ENCODE data around the gene LGR6. TPM values are rescaled to one million over a fixed set of nuclear protein-coding genes. Genes with fewer than 3 reads are reported as not detected.

The LGR6 gene
- polyA plus RNA-seq, 4 donors, result 0.27 to 1.0 (median 0.28) TPM; not detected in 1

- Histone ChIP-seq H3K36me3 (ENCODE audit: control insufficient read depth in 3 of 3, insufficient read depth in 2 of 3, low read depth in 1 of 3, low read length in 3 of 3) (no peaks in the 10 kb centered on the region), H3K4me3 (ENCODE audit: low read depth in 1 of 3, low read length in 3 of 3) (no peak overlapping the region), H3K27ac (ENCODE audit: low read depth in 1 of 3, low read length in 2 of 3) (no peak overlapping the region), H3K4me1 (ENCODE audit: control insufficient read depth in 3 of 3, insufficient read depth in 2 of 3, low read depth in 1 of 3, low read length in 2 of 3) (peaks cover 0 to 7% (median 4%) of the 10 kb centered on the region in 3 donors), H3K27me3 (ENCODE audit: control insufficient read depth in 3 of 3, insufficient read depth in 3 of 3, low read length in 3 of 3) (peaks cover 0 to 4% (median 3%) of the 10 kb centered on the region in 3 donors), H3K9me3 (ENCODE audit: control insufficient read depth in 2 of 2, insufficient read depth in 1 of 2, low read depth in 1 of 2, low read length in 1 of 2) (no peaks in the 10 kb centered on the region)
- DNase-seq, result no peak
- WGBS, 3 donors, result 25 to 41% (median 36%) methylated on average over 1 of the region's 1 CpG
- FAIRE-seq, result no peak
Measured at GRCh38 chr1:202204065-202204464, 10.5 kb downstream of the LGR6 start.

GRCh38 chr1:202205523-202206190, 12.1 kb downstream of the LGR6 start:
- Histone ChIP-seq H3K4me1 (ENCODE audit: control insufficient read depth in 3 of 3, insufficient read depth in 2 of 3, low read depth in 1 of 3, low read length in 2 of 3) (peaks cover 0 to 3% (median 0%) of the 10 kb centered on the region in 3 donors), H3K27ac (ENCODE audit: low read depth in 1 of 3, low read length in 2 of 3) (no peak overlapping the region), H3K36me3 (ENCODE audit: control insufficient read depth in 3 of 3, insufficient read depth in 2 of 3, low read depth in 1 of 3, low read length in 3 of 3) (no peaks in the 10 kb centered on the region), H3K9me3 (ENCODE audit: control insufficient read depth in 2 of 2, insufficient read depth in 1 of 2, low read depth in 1 of 2, low read length in 1 of 2) (no peaks in the 10 kb centered on the region), H3K4me3 (ENCODE audit: low read depth in 1 of 3, low read length in 3 of 3) (no peak overlapping the region), H3K27me3 (ENCODE audit: control insufficient read depth in 3 of 3, insufficient read depth in 3 of 3, low read length in 3 of 3) (peaks cover 0 to 4% (median 3%) of the 10 kb centered on the region in 3 donors)
- no peak for FAIRE-seq
- DNase-seq, result no peak
- WGBS, 3 donors, result 61 to 73% (median 67%) methylated on average over 5 of the region's 5 CpGs

- H3K4me3 ChIP-seq (ENCODE audit: low read depth in 1 of 3, low read length in 3 of 3), result no peak overlapping the region
Measured at GRCh38 chr1:202207292-202207691, 13.7 kb downstream of the LGR6 start.

DNA sequence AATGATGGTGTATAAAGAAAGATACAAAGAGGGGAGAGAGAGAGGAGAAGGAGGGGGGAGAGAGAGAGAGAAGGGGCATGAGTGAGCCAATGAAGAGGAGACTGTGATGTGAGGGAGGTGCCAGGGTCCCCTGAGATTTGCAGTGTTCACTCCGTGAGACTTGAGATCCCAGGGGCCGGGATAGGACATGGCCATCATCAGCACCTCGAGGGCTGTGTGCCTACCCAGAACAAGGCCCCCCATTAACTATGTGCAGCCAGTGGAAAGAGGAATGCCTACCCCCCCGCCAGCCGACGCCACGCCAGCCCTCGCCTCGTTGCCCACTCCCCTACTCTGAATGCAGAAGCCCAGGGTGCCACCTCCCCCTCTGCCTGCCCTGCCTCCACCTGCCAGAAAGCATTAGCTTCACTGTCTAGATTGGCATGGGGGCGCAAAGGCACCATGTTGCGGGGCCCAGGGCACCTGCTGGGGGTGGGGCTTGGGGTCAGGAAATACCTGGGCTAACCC, 14.8 kb downstream of the LGR6 start:
- FAIRE-seq (no peak), DNase-seq (no peak)
- H3K4me3 ChIP-seq (ENCODE audit: low read depth in 1 of 3, low read length in 3 of 3), result no peak overlapping the region
- 86 to 88% (median 86%) methylated on average over 11 of the region's 11 CpGs for WGBS, 3 donors
- H3K27me3 ChIP-seq (ENCODE audit: control insufficient read depth in 3 of 3, insufficient read depth in 3 of 3, low read length in 3 of 3), result peaks cover 0 to 18% (median 14%) of the 10 kb centered on the region in 3 donors
- H3K4me1 ChIP-seq (ENCODE audit: control insufficient read depth in 3 of 3, insufficient read depth in 2 of 3, low read depth in 1 of 3, low read length in 2 of 3), result no peaks in the 10 kb centered on the region
- H3K9me3 ChIP-seq (ENCODE audit: control insufficient read depth in 2 of 2, insufficient read depth in 1 of 2, low read depth in 1 of 2, low read length in 1 of 2), result no peaks in the 10 kb centered on the region
- no peak overlapping the region for H3K27ac ChIP-seq (ENCODE audit: low read depth in 1 of 3, low read length in 2 of 3)
- no peaks in the 10 kb centered on the region for H3K36me3 ChIP-seq (ENCODE audit: control insufficient read depth in 3 of 3, insufficient read depth in 2 of 3, low read depth in 1 of 3, low read length in 3 of 3)

More at GRCh38 chr1:202207292-202207691, 13.7 kb downstream of the LGR6 start:
- no peak for FAIRE-seq
- WGBS, 3 donors, result 41 to 78% (median 67%) methylated on average over 1 of the region's 1 CpG
- DNase-seq, result no peak
- H3K27me3 ChIP-seq (ENCODE audit: control insufficient read depth in 3 of 3, insufficient read depth in 3 of 3, low read length in 3 of 3), result peaks cover 0 to 8% (median 5%) of the 10 kb centered on the region in 3 donors
- no peaks in the 10 kb centered on the region for H3K4me1 ChIP-seq (ENCODE audit: control insufficient read depth in 3 of 3, insufficient read depth in 2 of 3, low read depth in 1 of 3, low read length in 2 of 3)
- no peaks in the 10 kb centered on the region for H3K9me3 ChIP-seq (ENCODE audit: control insufficient read depth in 2 of 2, insufficient read depth in 1 of 2, low read depth in 1 of 2, low read length in 1 of 2)
- H3K27ac ChIP-seq (ENCODE audit: low read depth in 1 of 3, low read length in 2 of 3), result no peak overlapping the region
- no peaks in the 10 kb centered on the region for H3K36me3 ChIP-seq (ENCODE audit: control insufficient read depth in 3 of 3, insufficient read depth in 2 of 3, low read depth in 1 of 3, low read length in 3 of 3)

- no peak overlapping the region for H3K4me3 ChIP-seq (ENCODE audit: low read depth in 1 of 3, low read length in 3 of 3)
- no peak overlapping the region for H3K27ac ChIP-seq (ENCODE audit: low read depth in 1 of 3, low read length in 2 of 3)
- peaks cover 3 to 36% (median 23%) of the 10 kb centered on the region in 3 donors for H3K27me3 ChIP-seq (ENCODE audit: control insufficient read depth in 3 of 3, insufficient read depth in 3 of 3, low read length in 3 of 3)
- DNase-seq (no peak), FAIRE-seq (no peak)
- H3K36me3 ChIP-seq (ENCODE audit: control insufficient read depth in 3 of 3, insufficient read depth in 2 of 3, low read depth in 1 of 3, low read length in 3 of 3), result no peaks in the 10 kb centered on the region
- H3K9me3 ChIP-seq (ENCODE audit: control insufficient read depth in 2 of 2, insufficient read depth in 1 of 2, low read depth in 1 of 2, low read length in 1 of 2), result no peaks in the 10 kb centered on the region
- H3K4me1 ChIP-seq (ENCODE audit: control insufficient read depth in 3 of 3, insufficient read depth in 2 of 3, low read depth in 1 of 3, low read length in 2 of 3), result no peaks in the 10 kb centered on the region
- WGBS, 3 donors, result 16 to 37% (median 27%) methylated on average over 6 of the region's 6 CpGs
Measured at GRCh38 chr1:202210385-202210784, 16.8 kb downstream of the LGR6 start.

DNA sequence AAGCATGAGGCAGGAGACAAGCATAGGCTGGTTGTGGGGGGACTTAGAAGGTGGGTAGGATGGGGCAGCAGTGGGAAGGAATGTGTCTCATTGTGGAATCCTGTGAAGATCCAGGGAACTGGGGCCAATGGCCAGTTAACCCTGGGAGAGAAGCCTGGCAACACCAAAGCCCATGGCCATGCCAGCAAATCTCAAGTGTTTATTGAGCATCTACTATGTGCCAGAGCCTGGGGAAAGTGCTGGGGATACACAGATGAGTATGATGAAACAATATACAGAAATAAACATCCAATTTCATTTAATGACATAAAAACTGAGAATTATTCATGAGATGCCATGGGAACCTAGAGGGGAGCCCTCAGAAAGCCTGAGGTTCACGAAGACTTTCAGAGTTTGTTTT, 17.4 kb downstream of the LGR6 start:
- peaks cover 3 to 42% (median 24%) of the 10 kb centered on the region in 3 donors for H3K27me3 ChIP-seq (ENCODE audit: control insufficient read depth in 3 of 3, insufficient read depth in 3 of 3, low read length in 3 of 3)
- H3K36me3 ChIP-seq (ENCODE audit: control insufficient read depth in 3 of 3, insufficient read depth in 2 of 3, low read depth in 1 of 3, low read length in 3 of 3), result no peaks in the 10 kb centered on the region
- FAIRE-seq, result no peak
- 90 to 100% (median 100%) methylated on average over 1 of the region's 1 CpG for WGBS, 3 donors
- no peaks in the 10 kb centered on the region for H3K9me3 ChIP-seq (ENCODE audit: control insufficient read depth in 2 of 2, insufficient read depth in 1 of 2, low read depth in 1 of 2, low read length in 1 of 2)
- DNase-seq, result no peak
- no peak overlapping the region for H3K27ac ChIP-seq (ENCODE audit: low read depth in 1 of 3, low read length in 2 of 3)
- no peaks in the 10 kb centered on the region for H3K4me1 ChIP-seq (ENCODE audit: control insufficient read depth in 3 of 3, insufficient read depth in 2 of 3, low read depth in 1 of 3, low read length in 2 of 3)
- H3K4me3 ChIP-seq (ENCODE audit: low read depth in 1 of 3, low read length in 3 of 3), result no peak overlapping the region

- 48 to 60% (median 59%) methylated on average over 1 of the region's 1 CpG for WGBS, 3 donors
- no peak overlapping the region for H3K4me3 ChIP-seq (ENCODE audit: low read depth in 1 of 3, low read length in 3 of 3)
- FAIRE-seq (no peak), DNase-seq (no peak)
- no peaks in the 10 kb centered on the region for H3K9me3 ChIP-seq (ENCODE audit: control insufficient read depth in 2 of 2, insufficient read depth in 1 of 2, low read depth in 1 of 2, low read length in 1 of 2)
- peaks cover 3 to 54% (median 23%) of the 10 kb centered on the region in 3 donors for H3K27me3 ChIP-seq (ENCODE audit: control insufficient read depth in 3 of 3, insufficient read depth in 3 of 3, low read length in 3 of 3)
- H3K27ac ChIP-seq (ENCODE audit: low read depth in 1 of 3, low read length in 2 of 3), result no peak overlapping the region
- no peaks in the 10 kb centered on the region for H3K36me3 ChIP-seq (ENCODE audit: control insufficient read depth in 3 of 3, insufficient read depth in 2 of 3, low read depth in 1 of 3, low read length in 3 of 3)
- no peaks in the 10 kb centered on the region for H3K4me1 ChIP-seq (ENCODE audit: control insufficient read depth in 3 of 3, insufficient read depth in 2 of 3, low read depth in 1 of 3, low read length in 2 of 3)
Measured at GRCh38 chr1:202212787-202213186, 19.2 kb downstream of the LGR6 start.

GRCh38 chr1:202213361-202214088, 19.9 kb downstream of the LGR6 start:
- Histone ChIP-seq H3K27me3 (ENCODE audit: control insufficient read depth in 3 of 3, insufficient read depth in 3 of 3, low read length in 3 of 3) (peaks cover 3 to 56% (median 23%) of the 10 kb centered on the region in 3 donors), H3K9me3 (ENCODE audit: control insufficient read depth in 2 of 2, insufficient read depth in 1 of 2, low read depth in 1 of 2, low read length in 1 of 2) (no peaks in the 10 kb centered on the region), H3K4me3 (ENCODE audit: low read depth in 1 of 3, low read length in 3 of 3) (peak overlapping the region in 1 of 3 donors; percentile 23), H3K27ac (ENCODE audit: low read depth in 1 of 3, low read length in 2 of 3) (no peak overlapping the region), H3K4me1 (ENCODE audit: control insufficient read depth in 3 of 3, insufficient read depth in 2 of 3, low read depth in 1 of 3, low read length in 2 of 3) (no peaks in the 10 kb centered on the region), H3K36me3 (ENCODE audit: control insufficient read depth in 3 of 3, insufficient read depth in 2 of 3, low read depth in 1 of 3, low read length in 3 of 3) (no peaks in the 10 kb centered on the region)
- DNase-seq, result no peak
- WGBS, 3 donors, result 10 to 23% (median 18%) methylated on average over 8 of the region's 8 CpGs
- no peak for FAIRE-seq
